GM23338 (cell line): ENCODE results near the gene EHD4. TPM values are rescaled to one million over a fixed set of nuclear protein-coding genes. Genes with fewer than 3 reads are reported as not detected.

Experiments used
- ATAC-seq: fragments of 200-7000 bp; cut with Tn5 transposase; 3 replicates; pipeline ENCODE4 v1.9.1; 2020
- DNase-seq: peaks from one replicate; pipeline ENCODE4 v3.0.0-alpha.2; 2015; ENCODE audit warnings: low spot score
- H2AFZ ChIP-seq: fragments of 200-600 bp; sonication (generic); 2 replicates; pipeline ENCODE4 v1.8.0; 2016; ENCODE audit warnings: antibody characterized with exemption, mild to moderate bottlenecking, moderate library complexity
- H3F3A ChIP-seq: fragments of 200-600 bp; sonication (generic); replicated peaks from 2 replicates; pipeline ENCODE4 v1.8.0; 2017; ENCODE audit warnings: antibody characterized with exemption, mixed run types, low read depth
- H3K27ac ChIP-seq: fragments of 200-600 bp; sonication (generic); 2 replicates; pipeline ENCODE4 v1.6.1; 2016; ENCODE audit warnings: low read depth
- H3K27me3 ChIP-seq: fragments of 200-600 bp; sonication (generic); 2 replicates; pipeline ENCODE4 v1.8.0; 2016; ENCODE audit warnings: mild to moderate bottlenecking, mixed run types, moderate library complexity; ENCODE audit not compliant: insufficient read depth
- H3K36me3 ChIP-seq: fragments of 200-600 bp; sonication (generic); 2 replicates; pipeline ENCODE4 v1.8.0; 2016; ENCODE audit warnings: mild to moderate bottlenecking; ENCODE audit not compliant: insufficient read depth
- H3K4me1 ChIP-seq: fragments of 200-600 bp; sonication (generic); 2 replicates; pipeline ENCODE4 v1.8.0; 2016; ENCODE audit warnings: mild to moderate bottlenecking, moderate library complexity; ENCODE audit not compliant: insufficient read depth
- H3K4me2 ChIP-seq: fragments of 200-600 bp; sonication (generic); 2 replicates; pipeline ENCODE4 v1.7.1; 2017; ENCODE audit warnings: mixed run types
- H3K4me3 ChIP-seq: fragments of 200-600 bp; sonication (generic); 2 replicates; pipeline ENCODE4 v1.6.1; 2016; ENCODE audit warnings: mixed run types
- H3K79me2 ChIP-seq: fragments of 200-600 bp; sonication (generic); replicated peaks from 2 replicates; pipeline ENCODE4 v1.8.0; 2017; ENCODE audit warnings: mild to moderate bottlenecking; ENCODE audit not compliant: insufficient read depth
- H3K9me2 ChIP-seq: fragments of 200-600 bp; sonication (generic); 2 replicates; pipeline ENCODE4 v1.8.0; 2017; ENCODE audit not compliant: insufficient read depth
- H4K20me1 ChIP-seq: fragments of 200-600 bp; sonication (generic); replicated peaks from 2 replicates; pipeline ENCODE4 v1.8.0; 2017; ENCODE audit warnings: mild to moderate bottlenecking; ENCODE audit not compliant: insufficient read depth
- H3K27ac Mint-ChIP-seq: 2 replicates; pipeline ENCODE4 v1.8.0; 2020; ENCODE audit warnings: inconsistent platforms, mild to moderate bottlenecking, moderate library complexity, mixed read lengths
- H3K27me3 Mint-ChIP-seq: 3 replicates; pipeline ENCODE4 v1.8.0; 2022; ENCODE audit warnings: low read depth, mild to moderate bottlenecking, moderate library complexity, mixed read lengths, inconsistent platforms; ENCODE audit not compliant: insufficient read depth, poor library complexity
- H3K36me3 Mint-ChIP-seq: 3 replicates; pipeline ENCODE4 v1.8.0; 2021; ENCODE audit warnings: low read depth, mild to moderate bottlenecking, inconsistent platforms, moderate library complexity, mixed read lengths
- H3K4me1 Mint-ChIP-seq: 3 replicates; pipeline ENCODE4 v1.8.0; 2020; ENCODE audit warnings: mild to moderate bottlenecking, inconsistent platforms, mixed read lengths
- H3K4me3 Mint-ChIP-seq: 3 replicates; pipeline ENCODE4 v1.8.0; 2021; ENCODE audit warnings: moderate library complexity, mild to moderate bottlenecking, inconsistent platforms, mixed read lengths
- H3K9me3 Mint-ChIP-seq: 3 replicates; pipeline ENCODE4 v1.8.0; 2020; ENCODE audit warnings: moderate library complexity, mild to moderate bottlenecking, inconsistent platforms, mixed read lengths
- CTCF ChIP-seq, 2 experiments: fragments of 200-600 bp in 1 of 2; sonication (generic) in 1 of 2; conservative IDR thresholded peaks; 2 replicates each; pipeline versions ENCODE4 v1.5.1 to v1.6.1; 2016 to 2017; ENCODE audit warnings: antibody characterized with exemption in 2 of 2, low read depth in 2 of 2, mild to moderate bottlenecking in 2 of 2, moderate library complexity in 1 of 2
- EZH2 ChIP-seq: fragments of 200-600 bp; sonication (generic); IDR thresholded peaks from one replicate; pipeline ENCODE4 v1.8.0; 2017; ENCODE audit warnings: antibody characterized with exemption, mild to moderate bottlenecking, low read depth; ENCODE audit not compliant: unreplicated experiment
- EZH2phosphoT487 ChIP-seq: fragments of 200-600 bp; sonication (generic); IDR thresholded peaks from one replicate; pipeline ENCODE4 v1.8.1; 2018; ENCODE audit warnings: antibody characterized with exemption; ENCODE audit not compliant: unreplicated experiment
- JUNB ChIP-seq: IDR thresholded peaks from one replicate; pipeline ENCODE4 v1.6.1; 2016; ENCODE audit warnings: antibody characterized with exemption; ENCODE audit not compliant: unreplicated experiment
- REST ChIP-seq: IDR thresholded peaks from one replicate; pipeline ENCODE4 v1.6.1; 2018; ENCODE audit warnings: antibody characterized with exemption; ENCODE audit not compliant: unreplicated experiment
- ZNF114 ChIP-seq: fragments of 250-450 bp; sonication (Bioruptor Pico); IDR thresholded peaks from 2 replicates; pipeline ENCODE4 v1.5.0; 2020; ENCODE audit warnings: mild to moderate bottlenecking, moderate library complexity
- ZNF331 ChIP-seq: fragments of 250-450 bp; sonication (Bioruptor Pico); IDR thresholded peaks from 2 replicates; pipeline ENCODE4 v1.5.0; 2020; ENCODE audit warnings: low read depth, mild to moderate bottlenecking, moderate library complexity
- ZNF462 ChIP-seq: fragments of 250-450 bp; sonication (Bioruptor Pico); IDR thresholded peaks from 2 replicates; pipeline ENCODE4 v1.5.0; 2020; ENCODE audit warnings: mild to moderate bottlenecking, moderate library complexity
- polyA plus RNA-seq: library from polyadenylated mRNA; unstranded; fragments of >200 nt; fragmentation: Nextera tagmentation; extraction: Ambion mirVana; gene quantifications from 2 replicates; pipeline ENCODE4 v1.2.1, GENCODE V29; 2016
- total RNA-seq: library from RNA; depleted of rRNA; stranded (reverse); fragments of >200 nt; shearing (Covaris generic); gene quantifications from 2 replicates; pipeline ENCODE4 v1.2.3, GENCODE V29; 2014

EHD4 gene
- total and polyA plus RNA-seq, 2 experiments from 2014 or later: 13.0 to 31.0 TPM

- H3K4me3 Mint-ChIP-seq: no peak overlapping the region; the same call in 2 of the 3 replicates
- H3K36me3 ChIP-seq: no peaks in the 10 kb centered on the region
- H3K79me2 ChIP-seq: no peaks in the 10 kb centered on the region
- H3K4me3 ChIP-seq: no peak overlapping the region
- H3K4me2 ChIP-seq: no peak overlapping the region
- no peaks in the 10 kb centered on the region for H3F3A ChIP-seq
- DNase-seq (peak; percentile 87), ATAC-seq (peak; percentile 97)
- H2AFZ ChIP-seq: peak overlapping the region; percentile 97
- peaks cover 7% of the 10 kb centered on the region for H3K4me1 Mint-ChIP-seq
- no peaks in the 10 kb centered on the region for H3K9me2 ChIP-seq
- no peak overlapping the region for H3K27ac Mint-ChIP-seq
- TF ChIP-seq EZH2 (no peak), EZH2phosphoT487 (no peak), ZNF462 (CRISPR knock-in tag) (no peak), CTCF (conservative IDR thresholded peaks at IDR 0.05; ENCODE audit: low read depth in 2 of 2) (peak; percentile 91 to 100), JUNB (no peak), REST (no peak), ZNF114 (CRISPR knock-in tag) (no peak), ZNF331 (CRISPR knock-in tag) (no peak)
- no peaks in the 10 kb centered on the region for H4K20me1 ChIP-seq
- no peaks in the 10 kb centered on the region for H3K9me3 Mint-ChIP-seq
- H3K27me3 ChIP-seq: no peaks in the 10 kb centered on the region
- H3K27ac ChIP-seq: no peak overlapping the region
- H3K36me3 Mint-ChIP-seq: no peaks in the 10 kb centered on the region
- H3K4me1 ChIP-seq: peaks cover 8% of the 10 kb centered on the region; the same call in 1 of the 2 replicates
- H3K27me3 Mint-ChIP-seq: peaks cover 7% of the 10 kb centered on the region
These were observed 17.4 kb upstream of the EHD4 start for GRCh38 chr15:41989573-41990242.
